H1 (cell line): ENCODE results near the gene SEMA6D. TPM values are rescaled to one million over a fixed set of nuclear protein-coding genes. Genes with fewer than 3 reads are reported as not detected.

Experiments used
- CTCF ChIA-PET: fragments of 300-600 bp; sonication (Branson Sonifier 250); formaldehyde crosslinking; loops from one replicate; lab custom pipeline; 2021; ENCODE audit not compliant: partially characterized antibody; lab: Charles Lee
- POLR2A ChIA-PET: fragments of 300-600 bp; sonication (Branson Sonifier 250); formaldehyde crosslinking; loops from one replicate; lab custom pipeline; 2021; ENCODE audit warnings: inconsistent platforms; ENCODE audit not compliant: partially characterized antibody; lab: Charles Lee
- DNase-seq, 2 experiments: peaks; one replicate each; pipeline versions ENCODE4 v3.0.0 to v3.0.0-alpha.2; 2010 to 2022; ENCODE audit warnings: low spot score in 2 of 2, low read depth in 1 of 2, mixed read lengths in 1 of 2
- FAIRE-seq: peaks from 2 replicates; lab custom pipeline; 2011; peaks lifted over from hg19 to GRCh38; lab: Jason Lieb, UNC
- H2AFZ ChIP-seq: 2 replicates; pipeline ENCODE4 v1.8.1; 2012; ENCODE audit warnings: low read length, inconsistent platforms
- H2AK5ac ChIP-seq: 2 replicates; pipeline ENCODE4 v1.6.1; 2013; ENCODE audit warnings: low read depth, low read length
- H2BK120ac ChIP-seq: replicated peaks from 2 replicates; pipeline ENCODE3; 2013; ENCODE audit warnings: low read depth, low read length, inconsistent platforms
- H2BK12ac ChIP-seq: 2 replicates; pipeline ENCODE4 v1.6.1; 2013; ENCODE audit warnings: low read depth, low read length
- H2BK15ac ChIP-seq: 2 replicates; pipeline ENCODE4 v1.6.1; 2013; ENCODE audit warnings: low read length
- H2BK20ac ChIP-seq: 2 replicates; pipeline ENCODE4 v1.6.1; 2013; ENCODE audit warnings: low read length
- H2BK5ac ChIP-seq: 2 replicates; pipeline ENCODE4 v1.6.1; 2013; ENCODE audit warnings: low read depth, low read length
- H3K14ac ChIP-seq: 2 replicates; pipeline ENCODE4 v1.6.1; 2013; ENCODE audit warnings: inconsistent platforms; ENCODE audit not compliant: insufficient read length
- H3K18ac ChIP-seq: 2 replicates; pipeline ENCODE4 v1.6.1; 2013; ENCODE audit warnings: low read length; ENCODE audit errors: extremely low read depth
- H3K23ac ChIP-seq: 2 replicates; pipeline ENCODE4 v1.6.1; 2013; ENCODE audit warnings: inconsistent platforms; ENCODE audit not compliant: insufficient read length
- H3K23me2 ChIP-seq: 2 replicates; pipeline ENCODE4 v1.6.1; 2013; ENCODE audit warnings: low read depth, low read length
- H3K27ac ChIP-seq: 2 replicates; pipeline ENCODE4 v1.6.1; 2011; ENCODE audit warnings: low read depth, low read length, inconsistent platforms
- H3K27me3 ChIP-seq, 4 experiments: replicated peaks in 1 of 4; 1 replicate in 1 of 4; 2 replicates in 3 of 4; pipeline versions ENCODE4 v1.6.1 to v1.8.1; 2011 to 2013; ENCODE audit warnings: low read length in 3 of 4, mild to moderate bottlenecking in 3 of 4, inconsistent platforms in 2 of 4, mixed read lengths in 2 of 4, moderate library complexity in 1 of 4; ENCODE audit not compliant: control insufficient read depth in 3 of 4, insufficient read depth in 3 of 4; ENCODE audit errors: extremely low read depth in 1 of 4
- H3K36me3 ChIP-seq, 4 experiments: 2 replicates each; pipeline versions ENCODE4 v1.6.1 to v1.8.1; 2011 to 2013; ENCODE audit warnings: mild to moderate bottlenecking in 4 of 4, low read length in 3 of 4, moderate library complexity in 2 of 4, control low read depth in 1 of 4, inconsistent platforms in 1 of 4; ENCODE audit not compliant: insufficient read depth in 4 of 4, control insufficient read depth in 2 of 4
- H3K4ac ChIP-seq: replicated peaks from 2 replicates; pipeline ENCODE3; 2013; ENCODE audit warnings: low read length, low read depth, mixed read lengths, inconsistent platforms; ENCODE audit not compliant: insufficient read length
- H3K4me1 ChIP-seq, 4 experiments: replicated peaks in 1 of 4; 1 replicate in 1 of 4; 2 replicates in 3 of 4; pipeline versions ENCODE4 v1.6.1 to v1.8.1; 2011 to 2013; ENCODE audit warnings: low read length in 3 of 4, inconsistent platforms in 2 of 4, mixed read lengths in 1 of 4; ENCODE audit not compliant: insufficient read depth in 4 of 4, control insufficient read depth in 3 of 4
- H3K4me2 ChIP-seq, 2 experiments: 2 replicates each; pipeline versions ENCODE4 v1.6.1 to v1.8.1; 2011 to 2013; ENCODE audit warnings: low read depth in 2 of 2, low read length in 2 of 2, control low read depth in 1 of 2, inconsistent platforms in 1 of 2, mild to moderate bottlenecking in 1 of 2; ENCODE audit not compliant: insufficient read depth in 1 of 2
- H3K4me3 ChIP-seq, 4 experiments: fragments of 200-600, 300-600 bp in 1 of 4; sonication (generic), shearing (Covaris generic), sonication (Bioruptor Twin) in 1 of 4; 2 replicates each; pipeline versions ENCODE4 v1.5.1 to v1.8.1; 2011 to 2016; ENCODE audit warnings: low read length in 4 of 4, low read depth in 3 of 4, control low read depth in 2 of 4, inconsistent platforms in 2 of 4, mild to moderate bottlenecking in 2 of 4, mixed read lengths in 1 of 4, moderate library complexity in 1 of 4; ENCODE audit not compliant: insufficient read depth in 2 of 4; ENCODE audit errors: extremely low read depth in 1 of 4
- H3K56ac ChIP-seq: replicated peaks from 2 replicates; pipeline ENCODE3; 2013; ENCODE audit warnings: low read depth, mild to moderate bottlenecking, mixed read lengths, low read length, inconsistent platforms; ENCODE audit not compliant: insufficient read length
- H3K79me1 ChIP-seq: 2 replicates; pipeline ENCODE4 v1.6.1; 2013; ENCODE audit warnings: low read depth, low read length, control low read depth
- H3K79me2 ChIP-seq, 2 experiments: 2 replicates each; pipeline versions ENCODE4 v1.6.1 to v1.8.1; 2012 to 2013; ENCODE audit warnings: low read length in 2 of 2, mild to moderate bottlenecking in 2 of 2, inconsistent platforms in 1 of 2; ENCODE audit not compliant: insufficient read depth in 2 of 2, control insufficient read depth in 1 of 2
- H3K9ac ChIP-seq, 4 experiments: replicated peaks in 1 of 4; 1 replicate in 1 of 4; 2 replicates in 3 of 4; pipeline versions ENCODE4 v1.6.1 to v1.8.1; 2011 to 2013; ENCODE audit warnings: low read depth in 3 of 4, low read length in 3 of 4, control low read depth in 2 of 4, mild to moderate bottlenecking in 2 of 4, moderate library complexity in 2 of 4, inconsistent platforms in 1 of 4; ENCODE audit errors: extremely low read depth in 1 of 4
- H3K9me3 ChIP-seq, 2 experiments: 2 replicates each; pipeline versions ENCODE4 v1.6.1 to v1.8.1; 2012 to 2013; ENCODE audit warnings: mild to moderate bottlenecking in 2 of 2, moderate library complexity in 2 of 2, control low read depth in 1 of 2, inconsistent platforms in 1 of 2, low read depth in 1 of 2, low read length in 1 of 2, mixed read lengths in 1 of 2; ENCODE audit not compliant: insufficient read depth in 2 of 2
- H4K20me1 ChIP-seq, 2 experiments: replicated peaks in 1 of 2; 2 replicates each; pipeline versions ENCODE3 to v1.8.1; 2011 to 2013; ENCODE audit warnings: inconsistent platforms in 2 of 2, low read length in 2 of 2, mild to moderate bottlenecking in 1 of 2; ENCODE audit not compliant: insufficient read depth in 2 of 2, control insufficient read depth in 1 of 2
- H4K5ac ChIP-seq: 2 replicates; pipeline ENCODE4 v1.6.1; 2013; ENCODE audit warnings: low read length, low read depth, mixed read lengths, inconsistent platforms; ENCODE audit not compliant: insufficient read length
- H4K8ac ChIP-seq: 2 replicates; pipeline ENCODE4 v1.8.0; 2013; ENCODE audit warnings: mild to moderate bottlenecking, moderate library complexity, low read length, inconsistent platforms; ENCODE audit not compliant: insufficient read depth; ENCODE audit errors: extremely low read depth
- H4K91ac ChIP-seq: replicated peaks from 2 replicates; pipeline ENCODE3; 2013; ENCODE audit warnings: low read length, mixed read lengths, inconsistent platforms; ENCODE audit not compliant: insufficient read length
- CTCF ChIP-seq, 3 experiments: IDR thresholded peaks; 1 replicate in 2 of 3; 2 replicates in 1 of 3; pipeline versions ENCODE4 v1.5.1 to v1.6.1; 2011; ENCODE audit warnings: low read length in 3 of 3, mild to moderate bottlenecking in 3 of 3, inconsistent platforms in 2 of 3, low read depth in 1 of 3, moderate library complexity in 1 of 3; ENCODE audit not compliant: insufficient read depth in 1 of 3; ENCODE audit errors: control extremely low read depth in 1 of 3
- NANOG ChIP-seq: IDR thresholded peaks from 2 replicates; pipeline ENCODE4 v1.6.1; 2011; ENCODE audit warnings: low read length, low read depth, mild to moderate bottlenecking, inconsistent platforms; ENCODE audit not compliant: insufficient read depth, poor library complexity, severe bottlenecking
- RAD21 ChIP-seq, 2 experiments: IDR thresholded peaks in 1 of 2; conservative IDR thresholded peaks in 1 of 2; 2 replicates each; pipeline ENCODE4 v1.6.1; 2011; ENCODE audit warnings: low read depth in 2 of 2, low read length in 2 of 2, improper control_type of control experiment in 1 of 2, inconsistent platforms in 1 of 2, mild to moderate bottlenecking in 1 of 2, moderate library complexity in 1 of 2
- RBBP5 ChIP-seq: IDR thresholded peaks from 2 replicates; pipeline ENCODE4 v1.7.1; 2012; ENCODE audit warnings: low read depth, mild to moderate bottlenecking, inconsistent platforms, low read length, moderate library complexity, borderline replicate concordance
- SP2 ChIP-seq: IDR thresholded peaks from 2 replicates; pipeline ENCODE4 v1.6.1; 2012; ENCODE audit warnings: mild to moderate bottlenecking, low read length, inconsistent platforms
- SRF ChIP-seq: IDR thresholded peaks from 2 replicates; pipeline ENCODE4 v1.6.1; 2011; ENCODE audit warnings: mild to moderate bottlenecking, low read depth, low read length, moderate library complexity
- TEAD4 ChIP-seq: IDR thresholded peaks from 2 replicates; pipeline ENCODE4 v1.6.1; 2012; ENCODE audit warnings: low read depth, low read length, inconsistent platforms, mixed read lengths
- polyA plus RNA-seq, 7 experiments: library from polyadenylated mRNA; depleted of rRNA in 3 of 7; stranded (reverse) in 5 of 7; unstranded in 2 of 7; fragments of >200 nt in 5 of 7; fragments of 200-250 nt in 2 of 7; gene quantifications; 1 replicate in 5 of 7; 2 replicates in 1 of 7; 4 replicates in 1 of 7; pipeline versions ENCODE4 v1.2.1 to v1.2.3, GENCODE V29; 2011 to 2013; ENCODE audit warnings: missing spikeins in 2 of 7, mixed read lengths in 2 of 7
- total RNA-seq: library from RNA; stranded (reverse); fragmentation: NEBNext Ultra II Directional; extraction: Animal tissue kit (Norgen Biotek cat#: 25700); gene quantifications from 2 replicates; pipeline ENCODE4 v1.2.1, GENCODE V29; 2021

Gene SEMA6D
- total and polyA plus RNA-seq, 2 of the 8 experiments (the other 6 are each of a cell fraction or from before 2014, with no cell fraction given): 2.2 to 3.8 TPM

DNA sequence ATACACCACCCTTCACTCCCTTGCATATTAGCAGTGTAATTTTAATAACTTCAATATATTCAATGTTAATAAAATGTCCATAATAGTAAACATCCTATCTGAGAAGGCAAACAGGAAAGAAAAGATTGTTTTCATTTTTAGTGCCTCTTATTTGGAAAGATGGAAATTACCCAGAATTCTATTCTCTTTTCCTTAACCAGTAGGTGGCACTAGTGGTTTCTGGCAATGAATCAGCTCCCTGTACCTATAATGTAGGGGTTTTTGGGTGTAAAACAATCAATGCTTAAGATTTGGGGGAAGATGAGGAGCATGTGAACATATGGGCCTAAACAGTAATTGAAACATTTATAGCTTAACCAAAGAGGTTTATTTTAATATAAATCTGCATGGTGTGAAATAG, 5.7 kb upstream of the SEMA6D start:
- no peak for FAIRE-seq
- no peak overlapping the region for H4K5ac ChIP-seq

More for the DNA sequence above, 5.7 kb upstream of the SEMA6D start:
- no peak overlapping the region for H3K4ac ChIP-seq
- no peaks in the 10 kb centered on the region for H3K36me3 ChIP-seq
- no peak overlapping the region for H4K91ac ChIP-seq
- H3K4me2 ChIP-seq: no peak overlapping the region
- ChIA-PET POLR2A (no interaction called here), CTCF (interaction anchor here (0.6 to 3.7 kb wide), 49 partner anchors 9 to 520 kb away, joined by 3 to 38 read pairs (median 3); no protein-coding TSS in a partner anchor)
- H4K8ac ChIP-seq: no peak overlapping the region
- DNase-seq: no peak
- no peak overlapping the region for H2AFZ ChIP-seq
- no peak overlapping the region for H3K4me3 ChIP-seq
- H3K79me1 ChIP-seq: no peaks in the 10 kb centered on the region
- H2BK12ac ChIP-seq: no peak overlapping the region
- H2AK5ac ChIP-seq: no peak overlapping the region
- H2BK5ac ChIP-seq: no peak overlapping the region
- H3K27me3 ChIP-seq: no peaks in the 10 kb centered on the region; a peak in 1 of 7 replicates
- no peaks in the 10 kb centered on the region for H3K23me2 ChIP-seq
- H2BK120ac ChIP-seq: no peak overlapping the region
- no peak overlapping the region for H3K23ac ChIP-seq
- no peak overlapping the region for H3K56ac ChIP-seq
- H3K18ac ChIP-seq: no peak overlapping the region
- no peak overlapping the region for H3K9ac ChIP-seq
- TF ChIP-seq SRF (no peak), RBBP5 (no peak), RAD21 (IDR thresholded peaks at IDR 0.05 in 1 of 2, conservative IDR thresholded peaks at IDR 0.05 in 1 of 2; ENCODE audit: low read depth in 2 of 2, low read length in 2 of 2) (peak; percentile 78 to 80), TEAD4 (no peak), SP2 (no peak), CTCF (IDR thresholded peaks at IDR 0.05; ENCODE audit: control extremely low read depth in 1 of 3, insufficient read depth in 1 of 3, low read depth in 1 of 3, low read length in 3 of 3) (peak in 2 of 3 experiments; percentile 47 to 61; a peak in 2 of 4 replicates), NANOG (no peak)
- no peaks in the 10 kb centered on the region for H3K9me3 ChIP-seq
- H2BK15ac ChIP-seq: no peak overlapping the region
- H3K27ac ChIP-seq: no peak overlapping the region
- no peaks in the 10 kb centered on the region for H3K79me2 ChIP-seq
- H4K20me1 ChIP-seq: no peaks in the 10 kb centered on the region
- H2BK20ac ChIP-seq: no peak overlapping the region
- peaks cover 0 to 7% (median under 1%) of the 10 kb centered on the region in 4 experiments; a peak in 2 of 7 replicates for H3K4me1 ChIP-seq
- no peak overlapping the region for H3K14ac ChIP-seq
